Neural crest cell (in vitro differentiated cells): Measurements from ENCODE around the gene NFASC. TPM values are rescaled to one million over a fixed set of nuclear protein-coding genes. Genes with fewer than 3 reads are reported as not detected.

ENCODE experiments used
- DNase-seq: peaks from one replicate; pipeline ENCODE4 v3.0.0; 2021; ENCODE audit warnings: low read depth, mixed read lengths, low spot score
- H3K27ac Mint-ChIP-seq: one replicate; pipeline ENCODE4 v1.8.0; 2021; ENCODE audit warnings: mild to moderate bottlenecking, mixed read lengths; ENCODE audit not compliant: unreplicated experiment
- H3K27me3 Mint-ChIP-seq: 2 replicates; pipeline ENCODE4 v1.8.0; 2021; ENCODE audit warnings: low read depth, mild to moderate bottlenecking, mixed read lengths
- H3K36me3 Mint-ChIP-seq: 2 replicates; pipeline ENCODE4 v1.8.0; 2021; ENCODE audit warnings: low read depth, mild to moderate bottlenecking, mixed read lengths
- H3K4me1 Mint-ChIP-seq: 2 replicates; pipeline ENCODE4 v1.8.0; 2021; ENCODE audit warnings: mixed read lengths
- H3K4me3 Mint-ChIP-seq: one replicate; pipeline ENCODE4 v1.8.0; 2021; ENCODE audit warnings: mild to moderate bottlenecking, mixed read lengths
- H3K9me3 Mint-ChIP-seq: 2 replicates; pipeline ENCODE4 v1.8.0; 2021; ENCODE audit warnings: mixed read lengths
- CTCF ChIP-seq: fragments of 200-600 bp; sonication (generic); conservative IDR thresholded peaks from 2 replicates; pipeline ENCODE4 v1.5.0; 2021; ENCODE audit warnings: antibody characterized with exemption, mild to moderate bottlenecking
- total RNA-seq: library from RNA; stranded (reverse); gene quantifications from 2 replicates; pipeline ENCODE4 v1.2.1, GENCODE V29; 2021

Gene NFASC
- total RNA-seq, 1 donor from 2014 or later = 12.9 TPM

GRCh38 chr1:204835737-204836136, 34.9 kb upstream of the NFASC start:
- Mint-ChIP-seq H3K4me1 (peaks cover 11% of the 10 kb centered on the region), H3K27ac (no peak overlapping the region), H3K27me3 (peaks cover 42% of the 10 kb centered on the region), H3K36me3 (no peaks in the 10 kb centered on the region), H3K9me3 (no peaks in the 10 kb centered on the region), H3K4me3 (no peak overlapping the region)
- no peak for DNase-seq
- no peak for TF ChIP-seq CTCF

DNA sequence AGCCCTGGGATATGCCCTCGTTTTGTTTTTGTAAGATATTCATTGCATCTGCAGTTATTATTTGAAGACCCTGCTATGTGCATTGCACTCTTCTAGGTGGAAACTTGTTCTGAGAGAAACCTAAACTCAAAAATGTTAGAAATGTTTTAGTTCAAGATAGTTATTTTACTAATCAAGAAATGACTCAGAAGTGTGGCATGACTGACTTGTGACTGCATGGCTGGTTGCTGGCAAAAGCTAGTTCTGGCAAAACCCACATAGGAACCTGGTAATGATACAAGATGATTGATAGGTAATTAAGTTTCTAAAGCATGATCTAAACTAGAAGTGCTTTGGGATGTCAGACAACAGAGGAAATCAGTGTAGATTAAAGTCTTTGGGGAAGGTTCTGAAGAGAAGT, 33.8 kb upstream of the NFASC start:
- no peaks in the 10 kb centered on the region for H3K9me3 Mint-ChIP-seq
- H3K36me3 Mint-ChIP-seq = no peaks in the 10 kb centered on the region
- no peak overlapping the region for H3K27ac Mint-ChIP-seq
- peaks cover 31% of the 10 kb centered on the region for H3K27me3 Mint-ChIP-seq
- H3K4me1 Mint-ChIP-seq = peaks cover 6% of the 10 kb centered on the region
- TF ChIP-seq CTCF = no peak
- no peak overlapping the region for H3K4me3 Mint-ChIP-seq
- no peak for DNase-seq

GRCh38 chr1:204837440-204838084, 33.1 kb upstream of the NFASC start:
- TF ChIP-seq CTCF = peak; percentile 42
- Mint-ChIP-seq H3K27ac (no peak overlapping the region), H3K4me3 (no peak overlapping the region), H3K27me3 (peaks cover 27% of the 10 kb centered on the region), H3K36me3 (no peaks in the 10 kb centered on the region), H3K9me3 (no peaks in the 10 kb centered on the region), H3K4me1 (peaks cover 6% of the 10 kb centered on the region)
- DNase-seq = peak; percentile 80

DNA sequence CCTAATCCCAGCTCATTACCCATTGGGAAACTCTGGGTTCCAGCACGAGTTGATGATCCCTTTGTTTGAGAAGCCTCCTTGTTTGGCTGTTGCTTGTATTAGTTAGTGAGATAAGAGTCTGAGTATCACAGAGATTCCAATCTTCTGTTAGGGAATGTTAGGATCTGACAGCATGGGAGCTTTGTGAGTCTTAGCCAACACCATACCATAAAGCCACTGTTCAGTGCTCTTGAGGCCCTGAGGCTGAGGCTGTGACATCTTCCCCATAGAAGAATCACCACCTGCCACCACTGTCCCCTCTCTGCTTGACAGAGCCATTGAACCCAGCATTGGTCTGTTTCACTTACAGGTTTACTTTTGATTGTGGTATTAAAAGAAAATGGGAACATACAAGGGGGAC, 29.3 kb upstream of the NFASC start:
- peaks cover 7% of the 10 kb centered on the region for H3K27me3 Mint-ChIP-seq
- H3K27ac Mint-ChIP-seq = no peak overlapping the region
- no peak for DNase-seq
- no peaks in the 10 kb centered on the region for H3K36me3 Mint-ChIP-seq
- peaks cover 6% of the 10 kb centered on the region for H3K4me1 Mint-ChIP-seq
- no peaks in the 10 kb centered on the region for H3K9me3 Mint-ChIP-seq
- H3K4me3 Mint-ChIP-seq = no peak overlapping the region
- no peak for TF ChIP-seq CTCF

GRCh38 chr1:204841798-204842197, 28.9 kb upstream of the NFASC start:
- Mint-ChIP-seq H3K27me3 (peaks cover 5% of the 10 kb centered on the region), H3K9me3 (no peaks in the 10 kb centered on the region), H3K4me3 (no peak overlapping the region), H3K27ac (no peak overlapping the region), H3K36me3 (no peaks in the 10 kb centered on the region), H3K4me1 (peaks cover 6% of the 10 kb centered on the region)
- no peak for TF ChIP-seq CTCF
- DNase-seq = no peak
